ENCODE data around the gene FOXK1.
"Not testable (repeated sequence)": the region's sequence is repeated elsewhere in the genome, so short reads cannot be mapped to it uniquely, and the experiment has no call there.

The FOXK1 gene

DNA sequence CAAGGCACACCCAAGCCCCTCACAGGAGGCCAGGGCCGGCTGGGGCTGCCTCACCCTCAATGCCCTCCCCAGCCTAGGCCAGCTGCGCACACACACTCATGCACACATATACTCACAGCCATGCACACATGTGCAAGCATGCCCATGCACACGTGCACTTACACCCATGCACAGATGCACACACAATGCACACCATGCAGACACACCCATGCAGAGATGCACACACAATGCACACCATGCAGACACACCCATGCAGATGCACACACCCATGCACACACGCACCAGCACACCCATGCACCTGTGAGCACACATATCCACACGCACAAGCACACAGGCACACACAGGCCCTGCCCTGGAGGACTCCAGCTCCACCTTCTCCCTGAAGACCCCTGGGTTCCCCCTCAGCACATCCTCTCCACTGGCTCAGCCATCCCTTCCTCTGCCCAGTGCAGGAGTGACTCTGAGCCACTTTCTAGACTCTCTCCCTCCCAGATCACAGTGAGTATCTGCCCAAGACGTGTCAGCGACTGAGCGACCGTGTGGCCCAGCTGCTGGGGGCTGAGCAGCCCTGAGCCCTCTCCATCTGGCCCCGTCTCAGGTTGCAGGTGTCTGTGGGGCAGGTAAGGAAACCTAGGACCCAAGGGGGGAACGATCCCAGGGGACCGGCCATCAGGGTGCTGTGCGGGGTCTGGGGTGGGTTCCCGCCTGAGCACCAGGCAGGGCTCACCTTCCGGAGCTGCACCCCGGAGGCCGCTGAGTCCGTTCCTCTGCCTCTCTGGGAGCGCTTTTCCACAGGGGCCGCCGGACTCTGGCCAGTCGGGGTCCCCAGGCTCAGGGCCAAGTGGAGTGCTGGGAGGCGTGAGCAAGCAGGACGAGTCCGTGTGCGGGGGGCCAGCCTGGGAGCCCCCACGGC, 119.1 kb downstream of the FOXK1 start:
- DNase-seq (ENCODE audit: low spot score): no peak

DNA sequence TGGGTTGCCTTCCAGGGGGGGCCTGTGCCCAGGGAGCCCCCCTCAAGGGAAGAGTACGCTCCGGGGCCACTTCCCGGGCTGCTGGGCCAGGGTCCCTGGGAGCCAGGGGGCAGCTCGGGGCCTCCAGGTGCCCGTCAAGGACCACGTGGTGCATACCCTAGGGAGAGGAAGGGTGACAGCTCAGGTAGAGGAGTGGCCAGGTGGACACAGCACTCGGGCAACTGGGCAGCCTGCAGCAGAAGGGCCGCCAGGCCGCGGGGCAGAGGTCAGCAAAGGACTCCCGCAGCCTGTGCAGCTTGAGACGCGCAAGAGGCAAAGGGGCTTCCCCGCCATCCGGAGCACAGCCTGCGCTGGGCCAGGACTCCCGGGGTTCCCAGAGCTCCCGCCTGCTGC, 119.7 kb downstream of the FOXK1 start:
- no peak for DNase-seq (ENCODE audit: low spot score)

- not testable (repeated sequence) for DNase-seq (ENCODE audit: low spot score)
Measured at GRCh38 chr7:4802577-4802976, 120.5 kb downstream of the FOXK1 start.

DNA sequence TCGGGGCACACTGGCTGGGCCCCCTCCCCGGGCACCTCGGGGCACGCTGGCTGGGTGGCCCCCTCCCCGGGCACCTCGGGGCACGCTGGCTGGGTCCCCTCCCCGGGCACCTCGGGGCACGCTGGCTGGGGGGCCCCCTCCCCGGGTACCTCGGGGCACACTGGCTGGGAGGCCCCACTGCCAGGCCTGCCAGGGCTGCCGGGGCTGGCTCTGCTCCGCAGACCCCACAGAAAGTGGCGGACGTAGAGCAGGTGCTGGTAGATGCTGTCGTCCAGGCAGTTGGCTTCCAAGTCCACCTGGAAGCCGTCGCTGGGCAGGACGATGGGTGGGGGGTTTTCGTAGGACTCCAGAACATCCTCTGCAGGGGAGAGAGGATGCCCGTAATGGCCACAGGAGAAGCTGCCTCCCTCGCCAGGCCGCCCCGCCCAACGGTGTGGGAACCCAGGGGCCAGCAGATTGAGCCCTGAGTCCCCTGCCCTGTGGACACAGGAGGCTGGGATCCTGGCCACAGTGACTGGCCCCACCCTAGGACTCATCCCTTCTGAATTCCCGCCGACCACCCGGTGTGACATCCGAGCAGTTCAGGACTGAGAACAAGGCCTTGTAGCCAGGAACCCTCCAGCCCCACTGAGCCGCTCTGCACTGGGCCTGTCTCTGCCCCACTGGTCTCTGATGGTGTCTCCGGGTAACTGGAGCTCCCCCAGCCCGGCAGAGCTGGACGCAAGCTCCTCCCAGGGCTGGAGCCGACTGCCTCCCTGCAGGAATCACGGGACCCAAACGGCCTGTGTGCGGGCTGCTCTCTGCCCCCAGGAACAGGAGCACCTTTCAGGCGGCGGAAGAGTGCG, 121.5 kb downstream of the FOXK1 start:
- no peak for DNase-seq (ENCODE audit: low spot score)

- no peak for DNase-seq (ENCODE audit: low spot score)
Measured at GRCh38 chr7:4805110-4805983, 123.3 kb downstream of the FOXK1 start.

DNA sequence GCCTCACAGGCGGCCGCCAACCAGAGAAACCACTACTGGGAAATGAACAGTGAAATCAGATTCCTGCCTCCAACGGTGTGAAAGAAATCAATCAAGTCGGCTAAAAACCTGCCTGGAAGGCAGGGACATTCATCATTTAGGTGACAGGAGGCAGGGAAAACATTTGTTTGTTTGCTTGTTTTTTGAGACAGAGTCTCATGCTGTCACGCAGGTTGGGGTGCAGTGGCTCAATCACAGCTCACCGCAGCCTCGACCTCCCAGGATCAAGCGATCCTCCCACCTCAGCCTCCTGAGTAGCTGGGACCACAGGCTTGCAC, 123.8 kb downstream of the FOXK1 start:
- DNase-seq (ENCODE audit: low spot score): no peak

GRCh38 chr7:4806983-4807597, 125.0 kb downstream of the FOXK1 start:
- DNase-seq (ENCODE audit: low spot score): no peak

- no peak for DNase-seq (ENCODE audit: low spot score)
Measured at GRCh38 chr7:4807598-4808016, 125.5 kb downstream of the FOXK1 start.

GRCh38 chr7:4808026-4808425, 125.9 kb downstream of the FOXK1 start:
- DNase-seq (ENCODE audit: low spot score): no peak

- DNase-seq (ENCODE audit: low spot score): no peak
Measured at GRCh38 chr7:4808565-4808964, 126.5 kb downstream of the FOXK1 start.

GRCh38 chr7:4809091-4809591, 127.0 kb downstream of the FOXK1 start:
- DNase-seq (ENCODE audit: low spot score): no peak

- no peak for DNase-seq (ENCODE audit: low spot score)
Measured at GRCh38 chr7:4809666-4810065, 127.6 kb downstream of the FOXK1 start.

- DNase-seq (ENCODE audit: low spot score): no peak
Measured at GRCh38 chr7:4814433-4814832, 132.3 kb downstream of the FOXK1 start.

- no peak for DNase-seq (ENCODE audit: low spot score)
Measured at GRCh38 chr7:4815121-4815520, 133.0 kb downstream of the FOXK1 start.

DNA sequence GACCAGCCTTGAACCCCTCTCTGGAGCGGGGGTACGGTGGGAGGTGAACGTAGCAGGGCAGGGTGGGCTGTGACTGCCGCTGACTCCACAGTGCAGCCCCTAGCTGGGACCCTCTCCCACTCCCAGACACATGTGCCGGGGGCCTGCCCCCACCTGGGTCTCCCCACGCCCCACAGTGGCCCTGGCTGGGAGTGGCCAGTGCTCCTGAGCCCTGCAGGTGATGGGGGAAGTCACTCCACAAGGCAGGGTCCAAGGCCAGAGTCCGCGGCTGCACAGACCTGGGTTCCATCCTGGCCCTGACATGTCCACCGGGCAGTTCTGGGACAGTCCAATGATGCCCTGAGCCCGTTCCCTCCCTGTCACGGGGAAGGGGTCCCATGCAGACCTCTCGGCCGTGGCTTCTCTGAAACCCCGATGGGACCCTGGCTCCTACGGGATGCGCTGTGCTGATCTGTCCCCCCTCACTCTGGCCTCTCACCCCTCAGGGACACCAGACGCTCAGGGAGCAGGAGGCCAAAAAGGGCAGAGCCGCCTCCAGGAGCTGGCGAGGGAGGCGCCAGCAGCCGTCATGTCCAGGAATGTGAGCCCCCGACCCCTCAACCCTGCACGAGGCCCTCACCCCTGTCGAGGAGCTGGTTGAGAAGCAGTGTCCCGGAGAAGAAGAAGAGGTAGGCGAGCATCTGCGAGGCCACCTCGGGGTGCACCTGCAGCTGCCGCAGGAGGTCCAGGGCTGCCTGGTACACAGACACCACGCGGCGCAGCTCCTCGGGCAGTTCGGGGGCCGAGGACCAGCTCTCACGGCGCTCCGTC, 133.7 kb downstream of the FOXK1 start:
- DNase-seq (ENCODE audit: low spot score): no peak

- DNase-seq (ENCODE audit: low spot score): no peak
Measured at GRCh38 chr7:4816419-4817080, 134.5 kb downstream of the FOXK1 start.

GRCh38 chr7:4817178-4817901, 135.2 kb downstream of the FOXK1 start:
- DNase-seq (ENCODE audit: low spot score): no peak

DNA sequence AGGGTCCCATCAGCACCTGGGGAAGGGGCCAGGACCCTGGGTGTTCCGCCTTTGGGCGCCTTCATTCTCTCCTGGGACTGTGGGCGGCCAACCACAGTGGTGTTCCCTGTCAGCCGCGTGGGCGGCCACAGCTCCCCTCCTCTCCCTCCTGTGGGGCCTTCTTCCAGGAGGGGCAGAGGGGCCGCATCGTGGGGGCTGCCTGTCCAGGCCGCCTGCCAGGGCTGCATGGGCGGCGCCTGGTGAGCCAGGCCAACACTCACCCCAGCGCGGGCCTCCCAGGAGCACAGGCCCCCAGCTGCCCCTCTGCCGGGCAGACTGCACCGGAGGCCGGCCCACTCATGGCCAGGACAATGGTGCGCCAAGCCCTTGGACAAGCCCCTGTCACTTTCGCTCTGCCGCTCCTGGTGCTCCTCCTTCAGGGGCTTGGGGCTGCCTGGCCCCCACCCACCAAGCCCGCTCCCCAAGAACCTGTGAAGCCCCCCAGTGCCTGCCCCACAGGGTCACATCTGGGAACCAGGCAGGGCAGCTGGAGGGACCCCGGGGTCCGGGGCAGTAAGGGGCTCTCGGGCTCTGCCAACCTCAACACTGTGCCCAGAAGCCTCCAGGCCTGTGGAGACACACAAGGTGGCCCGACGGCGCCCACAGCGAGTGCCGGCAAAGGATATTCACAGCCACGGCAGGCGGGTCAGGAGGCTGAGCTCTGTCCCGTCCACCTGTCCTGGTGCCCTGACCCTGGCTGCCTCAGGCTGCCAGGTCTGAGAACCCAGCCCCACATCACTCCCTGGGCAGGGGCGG, 136.1 kb downstream of the FOXK1 start:
- no peak for DNase-seq (ENCODE audit: low spot score)
